A549 treated with CpdA at 1 μM for 4 hours (cell line): ENCODE results near the gene TOX2. TPM values are rescaled to one million over a fixed set of nuclear protein-coding genes. Genes with fewer than 3 reads are reported as not detected.

Experiments
- total RNA-seq: library from RNA; stranded (reverse); fragments of 200-300 nt; extraction: Qiagen RNA extraction; gene quantifications from 5 replicates; pipeline ENCODE4 v1.2.3, GENCODE V29; 2022; ENCODE audit warnings: low read depth

Gene TOX2, protein sequence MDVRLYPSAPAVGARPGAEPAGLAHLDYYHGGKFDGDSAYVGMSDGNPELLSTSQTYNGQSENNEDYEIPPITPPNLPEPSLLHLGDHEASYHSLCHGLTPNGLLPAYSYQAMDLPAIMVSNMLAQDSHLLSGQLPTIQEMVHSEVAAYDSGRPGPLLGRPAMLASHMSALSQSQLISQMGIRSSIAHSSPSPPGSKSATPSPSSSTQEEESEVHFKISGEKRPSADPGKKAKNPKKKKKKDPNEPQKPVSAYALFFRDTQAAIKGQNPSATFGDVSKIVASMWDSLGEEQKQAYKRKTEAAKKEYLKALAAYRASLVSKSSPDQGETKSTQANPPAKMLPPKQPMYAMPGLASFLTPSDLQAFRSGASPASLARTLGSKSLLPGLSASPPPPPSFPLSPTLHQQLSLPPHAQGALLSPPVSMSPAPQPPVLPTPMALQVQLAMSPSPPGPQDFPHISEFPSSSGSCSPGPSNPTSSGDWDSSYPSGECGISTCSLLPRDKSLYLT
- 7.8 to 10.3 TPM (median 10.0 TPM) in 5 replicates for total RNA-seq

DNA sequence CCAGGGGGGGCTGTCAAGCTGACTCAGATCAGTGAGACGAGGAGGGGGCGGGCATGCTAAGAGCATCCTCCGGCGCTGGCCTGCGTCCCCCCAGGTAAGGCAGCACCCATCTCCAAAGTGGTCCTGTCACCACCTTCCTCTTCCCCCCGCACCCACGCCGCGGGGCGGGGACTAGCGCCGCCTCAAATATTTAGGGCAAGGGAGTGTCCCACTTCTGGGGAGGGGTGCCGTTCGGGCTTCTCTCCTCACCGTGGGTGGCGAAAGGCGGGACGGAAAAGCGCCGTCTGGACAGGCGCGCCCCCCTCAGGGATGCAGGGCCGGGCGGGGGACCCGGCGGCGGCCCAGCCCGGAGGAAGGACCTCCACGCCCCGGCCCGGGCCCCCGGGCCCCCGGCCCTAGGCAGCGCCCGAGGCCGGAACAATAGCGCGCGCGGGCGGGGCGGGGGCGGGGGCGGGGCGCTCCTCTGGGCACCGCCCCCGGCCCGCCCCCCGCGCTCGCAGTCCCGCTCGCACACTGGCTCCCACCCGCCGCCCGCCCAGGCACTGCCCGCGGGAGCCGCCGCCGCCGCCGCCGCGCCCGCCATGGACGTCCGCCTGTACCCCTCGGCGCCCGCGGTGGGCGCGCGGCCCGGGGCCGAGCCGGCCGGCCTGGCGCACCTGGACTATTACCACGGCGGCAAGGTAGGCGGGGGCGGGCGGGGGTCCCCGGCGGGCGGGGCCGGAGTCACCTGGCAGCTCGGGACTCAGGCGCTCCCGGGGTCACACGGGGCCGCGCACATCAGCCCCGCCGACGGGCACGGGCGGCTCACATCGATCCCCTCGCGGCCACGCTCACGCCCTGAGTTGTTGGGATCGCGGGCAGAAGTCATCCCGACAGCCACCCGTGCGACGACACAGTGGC lies at the start of gene TOX2:
TOX2 (plus strand) TSS at position 542 of the 900 bp plus-strand sequence; CDS start at position 582, 40 bp downstream.

Other genes with a start within 250 kb of the TOX2 start
- gene MYBL2, start 247.7 kb upstream of the TOX2 start, total RNA-seq: 72.2 to 81.5 TPM (median 78.1 TPM) in 5 replicates
- gene GTSF1L, start 187.8 kb upstream of the TOX2 start, total RNA-seq: not detected in 5 replicates